Occipital lobe (tissue), 2 donors: Measurements from ENCODE around the gene HS6ST2. TPM values are rescaled to one million over a fixed set of nuclear protein-coding genes. Genes with fewer than 3 reads are reported as not detected.

Experiments used
- DNase-seq: peaks from one replicate; lab custom pipeline; 2025; lab: John Stamatoyannopoulos, UW
- total RNA-seq: library from RNA; depleted of rRNA; stranded (reverse); fragments of >200 nt; gene quantifications from one replicate; pipeline ENCODE4 v1.2.3, GENCODE V29; 2014

HS6ST2 gene
- total RNA-seq, 1 donor from 2014 or later = 5.0 TPM

DNA sequence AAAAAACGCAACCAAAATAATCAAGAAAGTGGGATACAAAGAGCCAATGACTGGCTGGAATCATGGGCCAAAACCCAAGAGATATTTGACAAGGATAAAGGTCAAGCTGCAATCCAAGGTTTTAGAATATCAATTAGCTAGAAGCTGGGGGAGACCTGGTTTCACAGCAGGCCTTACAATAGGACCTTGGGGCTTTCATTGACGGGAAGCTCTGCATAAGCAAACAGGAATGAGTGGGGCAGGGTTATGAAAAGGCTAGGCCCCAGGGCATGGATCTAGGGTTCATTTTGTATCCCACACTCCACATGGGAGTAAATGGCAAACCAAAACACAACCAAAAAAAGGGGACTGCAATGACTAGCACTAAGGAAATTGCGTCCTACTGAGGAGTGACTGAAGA lies 215.3 kb downstream of the HS6ST2 start:
- DNase-seq = no peak

DNA sequence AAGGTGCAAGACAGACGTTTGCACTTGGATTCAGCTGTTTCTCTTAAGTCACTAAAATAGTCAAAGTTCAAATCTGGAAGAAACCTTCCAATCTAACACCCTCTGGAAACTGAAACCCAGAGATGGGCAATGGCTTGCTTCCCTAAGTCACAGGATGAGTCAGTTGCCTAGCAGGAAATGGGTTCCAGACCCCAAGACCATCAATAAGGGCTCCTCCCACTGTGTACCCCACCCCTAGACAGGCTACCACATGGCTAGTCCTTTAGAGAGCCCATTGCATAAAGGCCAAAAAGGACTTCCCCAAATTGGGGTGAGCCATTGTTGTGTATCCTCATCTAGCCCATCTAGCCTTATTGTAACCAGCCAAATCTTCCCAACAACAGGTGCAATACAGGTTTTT lies 216.2 kb downstream of the HS6ST2 start:
- DNase-seq = no peak

- no peak for DNase-seq
Observed at GRCh38 chrX:132741689-132742088, 216.7 kb downstream of the HS6ST2 start.

GRCh38 chrX:132740316-132741123 lies 217.9 kb downstream of the HS6ST2 start:
- DNase-seq = no peak

DNA sequence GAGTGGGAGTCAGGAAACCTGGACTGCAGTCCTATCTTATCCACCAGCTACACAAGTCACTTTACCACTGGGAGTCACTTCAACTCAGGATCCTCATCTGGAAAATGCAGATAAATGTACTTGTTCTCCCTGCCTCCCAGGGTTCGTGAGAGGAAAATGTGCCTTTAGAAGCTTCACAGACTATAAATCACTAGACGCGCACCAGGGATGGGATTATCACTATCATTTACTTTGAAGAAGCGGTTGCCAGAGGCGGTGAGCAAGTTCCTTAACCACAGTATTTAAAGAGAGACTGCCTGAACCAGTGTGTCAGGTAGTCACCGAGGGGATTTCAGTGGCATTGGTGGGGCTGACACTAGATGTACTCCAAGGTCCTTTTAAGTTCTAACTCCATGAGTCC lies 219.5 kb downstream of the HS6ST2 start:
- no peak for DNase-seq

- DNase-seq = no peak
Observed at GRCh38 chrX:132737743-132738142, 220.7 kb downstream of the HS6ST2 start.

DNA sequence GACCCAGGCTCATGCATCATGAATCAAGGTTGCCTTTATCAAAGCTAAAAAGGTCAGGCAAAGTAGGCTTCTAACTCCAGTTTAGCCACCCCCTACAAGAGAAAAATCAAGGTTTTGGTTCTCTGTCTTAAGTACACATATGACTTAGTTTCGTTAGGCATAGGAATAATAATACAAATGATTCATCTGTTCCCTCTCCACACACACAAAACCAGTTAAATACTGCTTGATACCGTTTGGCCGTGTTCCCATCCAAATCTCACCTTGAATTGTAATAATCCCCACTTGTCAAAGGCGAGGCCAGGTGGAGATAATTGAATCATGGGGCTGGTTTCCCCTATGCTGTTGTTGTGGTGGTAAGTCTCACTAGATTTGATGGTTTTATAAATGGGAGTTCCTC lies 226.2 kb downstream of the HS6ST2 start:
- DNase-seq = no peak

DNA sequence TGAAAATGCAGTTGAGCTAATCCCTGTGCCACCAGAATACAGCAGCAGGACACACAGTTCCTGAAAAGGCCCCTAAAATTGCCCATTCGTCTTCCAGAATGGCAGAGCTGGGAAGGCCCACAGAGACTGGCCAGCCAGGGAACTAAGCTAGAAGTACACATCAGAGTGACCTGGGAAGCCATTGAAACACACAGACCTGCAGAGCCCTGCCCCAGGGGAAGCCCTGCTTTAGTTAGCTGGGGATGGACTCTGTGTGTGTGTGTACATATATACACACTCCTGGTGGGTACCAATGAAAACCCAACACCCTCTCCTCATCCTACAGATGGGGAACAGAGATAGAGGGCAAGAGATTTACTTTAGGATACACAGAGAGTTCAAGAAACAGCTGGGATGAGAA lies 227.7 kb downstream of the HS6ST2 start:
- DNase-seq = no peak

DNA sequence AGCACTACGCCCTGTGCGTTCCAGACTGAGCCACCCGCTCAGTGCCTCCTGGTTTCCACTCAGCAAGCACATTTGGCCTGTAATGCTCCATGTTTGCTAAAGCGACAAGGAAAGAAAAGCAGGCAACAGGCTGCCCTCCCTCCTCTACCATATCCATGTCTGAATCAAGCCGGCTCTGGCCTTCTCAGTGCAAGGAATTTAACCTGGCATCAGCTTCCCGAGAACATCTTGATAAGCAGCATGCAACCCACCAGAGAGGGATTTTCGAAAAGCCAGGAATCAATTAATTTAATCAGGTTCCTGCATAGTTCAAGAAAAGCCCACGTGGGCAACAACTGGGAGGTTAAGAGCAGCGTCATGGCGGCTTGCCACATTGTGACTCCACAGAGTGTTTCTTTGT lies 228.2 kb downstream of the HS6ST2 start:
- DNase-seq = no peak

- no peak for DNase-seq
Observed at GRCh38 chrX:132728296-132728695, 230.1 kb downstream of the HS6ST2 start.

DNA sequence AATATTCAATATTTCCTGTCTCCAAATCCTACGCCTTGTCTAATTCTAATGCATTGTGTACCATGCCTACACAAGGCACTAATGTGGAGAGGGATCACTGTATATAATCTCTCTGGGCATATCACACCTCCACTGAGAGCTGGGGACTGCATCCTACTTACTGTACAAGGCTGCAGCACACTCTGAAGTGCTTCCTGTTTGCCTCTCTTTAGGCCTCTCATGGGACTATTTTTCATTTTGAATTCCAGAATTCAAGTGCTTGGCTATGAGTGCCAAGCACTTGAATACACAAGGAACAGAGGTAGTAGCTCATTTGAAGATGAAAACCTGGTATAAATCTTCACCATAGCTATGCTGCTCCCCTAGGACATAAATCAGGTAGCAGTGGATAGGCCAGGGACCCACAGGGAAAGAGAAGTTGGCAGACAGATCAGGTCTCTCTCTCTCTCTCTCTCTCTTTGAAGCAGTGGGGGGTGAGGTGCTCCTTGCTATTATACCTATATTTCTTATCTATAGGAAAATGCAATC lies 239.9 kb downstream of the HS6ST2 start:
- no peak for DNase-seq

DNA sequence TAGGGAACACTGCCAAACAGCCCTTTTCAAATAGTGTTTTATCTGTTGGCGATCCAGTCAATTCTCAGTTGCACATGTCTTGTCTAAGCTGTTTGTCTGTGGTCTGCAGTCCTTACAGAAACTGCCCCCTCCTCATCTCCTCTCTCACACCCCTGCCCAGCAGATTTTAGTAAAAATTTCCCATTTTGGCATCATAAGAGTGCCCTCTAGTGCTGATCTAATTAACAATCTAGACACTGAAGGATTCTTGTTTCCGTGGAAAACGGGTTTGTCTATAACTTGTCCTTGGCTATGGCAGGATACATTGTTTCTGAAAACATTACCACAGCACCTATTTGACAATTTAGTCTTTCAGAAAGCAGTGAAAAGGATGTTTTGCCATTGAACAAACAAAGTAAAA lies 242.4 kb downstream of the HS6ST2 start:
- no peak for DNase-seq

- no peak for DNase-seq
Observed at GRCh38 chrX:132714913-132715312, 243.5 kb downstream of the HS6ST2 start.

DNA sequence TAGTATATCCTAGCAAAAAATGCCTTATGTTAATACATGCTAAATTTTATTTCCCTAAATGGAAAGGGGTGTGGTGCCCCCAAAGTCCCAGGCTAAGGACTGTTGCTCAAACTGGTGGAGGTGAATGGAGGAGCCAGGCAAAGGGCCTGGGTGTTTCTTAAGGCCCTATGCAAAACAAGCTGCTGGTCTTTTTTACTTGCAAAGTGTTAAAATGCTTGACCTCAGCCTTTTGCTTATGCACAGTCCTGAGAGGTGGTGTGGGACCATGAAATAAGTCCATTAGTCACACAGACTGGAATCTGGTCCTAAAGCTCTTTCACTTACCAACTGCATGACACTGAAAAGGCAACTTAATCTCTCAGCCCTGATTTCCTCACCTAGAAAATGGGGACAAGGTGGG lies 246.1 kb downstream of the HS6ST2 start:
- DNase-seq = no peak

DNA sequence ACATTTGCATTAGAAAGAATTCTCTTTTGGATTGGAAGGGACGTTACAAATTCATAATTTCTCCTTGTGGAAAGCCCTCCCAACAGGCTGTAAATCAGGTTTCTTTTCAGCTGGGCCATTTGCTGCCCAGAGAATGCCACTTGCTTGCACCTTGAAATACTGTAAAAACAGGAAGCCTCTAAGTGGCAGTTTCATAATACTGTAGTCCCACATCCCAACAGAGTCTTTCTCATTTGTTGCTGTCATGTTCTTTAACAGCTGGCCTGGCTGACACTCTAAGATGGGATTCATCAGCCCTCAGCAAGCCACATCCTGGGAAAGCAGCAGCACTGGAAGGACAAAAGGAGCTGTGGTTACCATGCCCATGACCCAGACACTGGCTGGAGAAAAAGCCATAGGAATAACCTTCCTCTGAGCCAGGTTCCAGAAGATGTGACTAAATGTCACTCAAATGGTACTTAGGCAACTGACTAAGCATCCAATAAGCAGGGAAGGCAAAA lies 247.7 kb downstream of the HS6ST2 start:
- no peak for DNase-seq

DNA sequence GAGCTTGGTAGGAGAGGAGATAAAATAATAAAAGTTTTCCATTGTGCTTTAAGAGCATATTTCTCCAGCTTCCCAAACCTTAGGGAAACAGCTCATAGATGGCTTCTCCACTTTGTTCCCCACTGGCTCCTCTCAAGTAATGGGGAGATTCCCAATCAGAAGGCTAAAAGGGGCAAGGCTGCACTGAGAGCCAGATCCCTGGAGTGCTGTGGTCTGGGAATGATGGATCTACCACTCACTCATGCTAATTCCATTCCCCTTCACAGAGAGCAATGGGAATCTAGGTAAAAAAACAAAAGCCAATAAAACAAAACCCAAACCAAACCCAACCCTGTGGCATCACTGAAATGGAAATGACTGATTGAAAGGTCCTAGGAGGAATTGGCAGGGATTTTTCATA lies 249.9 kb downstream of the HS6ST2 start:
- no peak for DNase-seq

DNA sequence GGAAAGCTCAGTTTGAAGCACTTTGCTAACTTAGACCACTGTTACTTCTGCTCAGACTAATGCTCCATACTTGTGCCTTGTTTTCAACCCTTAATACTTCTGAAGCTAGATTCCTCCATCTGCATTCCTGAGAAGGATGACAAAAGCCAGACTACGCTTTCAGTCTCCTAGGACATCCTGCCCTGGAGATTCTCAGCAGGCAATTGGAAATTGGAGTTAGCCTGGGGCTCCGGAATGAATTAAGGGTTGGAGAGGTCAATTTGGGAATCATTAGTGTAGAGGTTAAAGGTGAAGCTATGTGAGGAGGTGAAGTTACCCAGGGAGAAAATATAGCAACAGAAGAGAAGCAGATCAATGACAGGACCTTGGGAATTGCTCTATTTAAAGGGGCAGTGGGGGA lies 253.7 kb downstream of the HS6ST2 start:
- DNase-seq = no peak

GRCh38 chrX:132694382-132694781 lies 264.0 kb downstream of the HS6ST2 start:
- DNase-seq = no peak

DNA sequence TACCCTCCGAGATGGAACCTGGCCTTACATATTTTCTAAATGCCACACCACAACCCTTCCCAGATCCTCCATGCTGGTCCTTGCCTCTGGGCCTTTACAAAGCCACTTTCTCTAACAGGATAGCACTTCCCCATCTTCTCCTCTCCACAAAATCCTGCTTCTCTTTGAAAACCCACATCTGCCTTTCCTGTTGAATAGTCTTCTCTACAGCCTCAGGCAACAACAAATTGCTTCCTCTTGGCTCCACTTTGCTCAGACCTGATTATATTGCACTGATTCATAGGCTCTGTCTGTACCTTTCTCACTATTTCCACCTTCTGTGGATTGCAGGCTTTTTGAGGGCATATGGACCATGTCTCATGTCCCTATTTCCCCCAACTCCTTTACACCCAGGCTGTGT lies 265.9 kb downstream of the HS6ST2 start:
- DNase-seq = no peak

DNA sequence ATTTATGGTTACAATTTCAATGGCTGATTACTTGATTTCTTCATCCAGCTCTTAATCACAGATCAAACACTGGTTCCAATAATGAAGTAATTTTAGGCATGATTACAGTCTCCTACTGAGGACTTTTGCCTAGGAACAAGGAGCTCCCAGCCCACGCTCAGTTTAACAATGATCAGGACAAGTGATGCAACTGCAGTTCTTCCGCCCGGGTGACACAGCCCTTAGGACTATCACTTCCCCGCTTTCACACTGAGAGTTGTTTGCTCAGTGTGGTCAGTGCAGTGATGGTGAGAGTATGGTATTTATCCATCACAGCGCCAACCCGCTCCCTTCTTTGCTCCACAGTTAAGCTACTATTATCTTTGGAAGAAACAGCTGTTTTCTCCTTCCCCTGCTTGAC lies 266.4 kb downstream of the HS6ST2 start:
- no peak for DNase-seq

DNA sequence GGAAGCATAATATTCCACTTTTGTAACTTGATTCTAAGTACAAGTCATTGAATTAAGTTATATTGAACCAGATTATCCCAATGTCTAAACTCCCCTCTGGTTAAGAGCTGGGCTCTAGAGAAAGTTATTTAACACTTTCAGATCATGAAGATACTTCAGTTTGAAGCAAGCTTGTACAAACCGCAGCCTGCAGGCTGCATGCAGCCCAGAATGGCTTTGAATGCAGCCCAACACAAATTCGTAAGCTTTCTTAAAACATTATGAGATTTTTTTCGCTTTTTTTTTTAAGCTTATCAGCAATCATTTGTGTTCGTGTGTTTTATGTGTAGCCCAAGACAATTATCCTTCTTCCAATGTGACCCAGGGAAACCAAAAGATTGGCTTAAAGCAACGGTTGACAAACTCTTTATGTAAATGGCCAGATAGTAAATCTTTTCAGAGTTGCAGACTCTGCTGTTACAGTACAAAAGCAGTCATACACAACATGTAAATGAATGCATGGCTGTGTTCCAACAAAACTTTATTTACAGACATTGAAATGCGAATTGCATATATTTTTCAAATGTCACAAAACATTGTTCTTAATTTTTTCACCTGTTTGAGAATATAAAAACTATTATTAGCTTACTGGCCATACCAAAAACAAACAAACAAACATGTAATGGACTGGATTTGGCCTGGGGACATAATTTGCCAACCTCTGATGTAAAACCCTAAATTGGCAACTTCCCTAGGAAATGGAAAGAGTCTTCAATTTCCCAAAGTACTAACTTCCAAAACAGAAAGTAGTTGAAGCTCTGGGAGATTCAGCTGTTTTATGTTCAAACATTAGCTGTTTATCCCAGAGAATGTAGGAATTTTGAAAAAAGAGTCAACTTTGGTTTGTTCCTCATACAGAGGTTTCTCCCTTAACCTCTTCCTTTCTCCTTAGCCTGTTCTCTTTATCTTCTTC lies 268.5 kb downstream of the HS6ST2 start:
- DNase-seq = no peak

DNA sequence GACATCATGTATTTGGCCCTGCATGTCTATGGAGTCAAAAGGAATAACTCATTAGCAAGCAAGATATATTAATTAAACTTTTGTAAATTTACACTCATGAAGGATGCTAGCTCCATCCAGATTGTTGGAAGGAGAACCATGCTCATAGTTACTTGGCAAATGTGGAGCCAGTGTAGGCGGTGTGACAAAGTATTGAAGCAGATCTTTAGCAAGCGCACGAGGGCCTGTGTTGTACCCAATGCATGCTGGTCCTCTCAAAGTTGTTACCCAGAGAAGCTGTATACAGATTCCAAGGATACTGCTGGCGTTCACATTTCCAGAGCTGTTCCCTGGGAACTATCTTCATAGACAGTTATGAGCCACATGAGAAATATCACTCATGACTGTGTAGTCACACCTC lies 273.2 kb downstream of the HS6ST2 start:
- DNase-seq = peak; percentile 2
